GM18870 (cell line): ENCODE measurements around the gene PKHD1.

Experiments
- ATAC-seq: cut with Tn5 transposase; IDR thresholded peaks from one replicate; pipeline ENCODE4 v1.9.1; 2021; ENCODE audit warnings: moderate library complexity; ENCODE audit not compliant: unreplicated experiment

Gene PKHD1

GRCh38 chr6:52108128-52108527, 20.7 kb upstream of the PKHD1 start:
- no peak for ATAC-seq

GRCh38 chr6:52106994-52107393, 19.6 kb upstream of the PKHD1 start:
- no peak for ATAC-seq

GRCh38 chr6:52104979-52105378, 17.6 kb upstream of the PKHD1 start:
- no peak for ATAC-seq

GRCh38 chr6:52103623-52104022, 16.2 kb upstream of the PKHD1 start:
- no peak for ATAC-seq

- ATAC-seq = no peak
Observed at GRCh38 chr6:52102405-52102804, 15.0 kb upstream of the PKHD1 start.

GRCh38 chr6:52098721-52099120, 11.3 kb upstream of the PKHD1 start:
- no peak for ATAC-seq

GRCh38 chr6:52089758-52090348, 2.4 kb upstream of the PKHD1 start:
- no peak for ATAC-seq

- no peak for ATAC-seq
Observed at GRCh38 chr6:52086741-52087140, 672 bp downstream of the PKHD1 start.

GRCh38 chr6:52081237-52081636, 6.2 kb downstream of the PKHD1 start:
- ATAC-seq = no peak

- no peak for ATAC-seq
Observed at GRCh38 chr6:52077961-52078625, 9.3 kb downstream of the PKHD1 start.

GRCh38 chr6:52077180-52077884, 10.1 kb downstream of the PKHD1 start:
- no peak for ATAC-seq

GRCh38 chr6:52076791-52077179, 10.6 kb downstream of the PKHD1 start:
- no peak for ATAC-seq

- ATAC-seq = no peak
Observed at GRCh38 chr6:52074716-52075115, 12.7 kb downstream of the PKHD1 start.

- ATAC-seq = no peak
Observed at GRCh38 chr6:52074155-52074554, 13.3 kb downstream of the PKHD1 start.

GRCh38 chr6:52065621-52066020, 21.8 kb downstream of the PKHD1 start:
- no peak for ATAC-seq

GRCh38 chr6:52063584-52064344, 23.6 kb downstream of the PKHD1 start:
- ATAC-seq = peak; percentile 99

- ATAC-seq = no peak
Observed at GRCh38 chr6:52061481-52061880, 25.9 kb downstream of the PKHD1 start.

- no peak for ATAC-seq
Observed at GRCh38 chr6:52059821-52060220, 27.6 kb downstream of the PKHD1 start.

- no peak for ATAC-seq
Observed at GRCh38 chr6:52055451-52055850, 32.0 kb downstream of the PKHD1 start.

- ATAC-seq = no peak
Observed at GRCh38 chr6:52053038-52053695, 34.2 kb downstream of the PKHD1 start.

GRCh38 chr6:52050051-52050405, 37.4 kb downstream of the PKHD1 start:
- ATAC-seq = no peak
